Measurements from ENCODE around the gene ASXL1.
A peak's percentile ranks its signal among the peaks of the same experiment; 100 is the strongest.
"Not testable (repeated sequence)": the region's sequence is repeated elsewhere in the genome, so short reads cannot be mapped to it uniquely, and the experiment has no call there.

Gene ASXL1

GRCh38 chr20:32362901-32363364, 4.8 kb downstream of the ASXL1 start:
- ATAC-seq (no peak), DNase-seq (no peak)

GRCh38 chr20:32363492-32363891, 5.4 kb downstream of the ASXL1 start:
- ATAC-seq, result no peak
- no peak for DNase-seq

- ATAC-seq (no peak), DNase-seq (no peak)
These were observed 6.5 kb downstream of the ASXL1 start for GRCh38 chr20:32364554-32365208.

GRCh38 chr20:32365564-32365963, 7.4 kb downstream of the ASXL1 start:
- DNase-seq (no peak), ATAC-seq (no peak)

- ATAC-seq (peak; percentile 55), DNase-seq (no peak)
These were observed 8.2 kb downstream of the ASXL1 start for GRCh38 chr20:32366380-32366779.

- DNase-seq (no peak), ATAC-seq (no peak)
These were observed 10.2 kb downstream of the ASXL1 start for GRCh38 chr20:32368323-32368722.

- ATAC-seq (no peak), DNase-seq (no peak)
These were observed 10.8 kb downstream of the ASXL1 start for GRCh38 chr20:32368925-32369324.

GRCh38 chr20:32370897-32371296, 12.8 kb downstream of the ASXL1 start:
- ATAC-seq (no peak), DNase-seq (no peak)

- ATAC-seq (no peak), DNase-seq (no peak)
These were observed 20.3 kb downstream of the ASXL1 start for GRCh38 chr20:32378461-32378860.

- not testable (repeated sequence) for DNase-seq, ATAC-seq
These were observed 21.9 kb downstream of the ASXL1 start for GRCh38 chr20:32380037-32380436.

GRCh38 chr20:32380745-32381144, 22.6 kb downstream of the ASXL1 start:
- no peak for DNase-seq
- ATAC-seq, result no peak

GRCh38 chr20:32382102-32382950, 24.2 kb downstream of the ASXL1 start:
- DNase-seq (no peak), ATAC-seq (no peak)

- not testable (repeated sequence) for ATAC-seq
These were observed 25.3 kb downstream of the ASXL1 start for GRCh38 chr20:32383441-32383840.

GRCh38 chr20:32385541-32385940, 27.4 kb downstream of the ASXL1 start:
- ATAC-seq (no peak), DNase-seq (no peak)

More at GRCh38 chr20:32383441-32383840, 25.3 kb downstream of the ASXL1 start:
- DNase-seq, result not testable (repeated sequence)

- ATAC-seq (no peak), DNase-seq (no peak)
These were observed 28.0 kb downstream of the ASXL1 start for GRCh38 chr20:32386091-32386490.

- DNase-seq, result no peak
- peak; percentile 90 for ATAC-seq
These were observed 29.1 kb downstream of the ASXL1 start for GRCh38 chr20:32387252-32387651.

- no peak for DNase-seq
- ATAC-seq, result no peak
These were observed 32.9 kb downstream of the ASXL1 start for GRCh38 chr20:32391003-32391402.

GRCh38 chr20:32395066-32395465, 36.9 kb downstream of the ASXL1 start:
- DNase-seq, result no peak
- ATAC-seq, result no peak

- ATAC-seq, result no peak
- no peak for DNase-seq
These were observed 38.6 kb downstream of the ASXL1 start for GRCh38 chr20:32396646-32397160.

- DNase-seq (no peak), ATAC-seq (no peak)
These were observed 39.5 kb downstream of the ASXL1 start for GRCh38 chr20:32397567-32398084.

- no peak for DNase-seq
- ATAC-seq, result no peak
These were observed 42.3 kb downstream of the ASXL1 start for GRCh38 chr20:32400476-32400875.

GRCh38 chr20:32404017-32404416, 45.9 kb downstream of the ASXL1 start:
- no peak for ATAC-seq

GRCh38 chr20:32406701-32407100, 48.6 kb downstream of the ASXL1 start:
- no peak for DNase-seq
- ATAC-seq, result no peak

More at GRCh38 chr20:32404017-32404416, 45.9 kb downstream of the ASXL1 start:
- no peak for DNase-seq

Measured in stimulated activated naive CD8-positive, alpha-beta T cell treated with anti-CD3 and anti-CD28 coated beads, Interleukin-15, Interleukin-2, amounts not matched to agents 100 U/mL and 50 U/mL, for 24 hours (primary cell).